GM21528 (cell line): ENCODE measurements around the gene HNRNPUL1.

ENCODE experiments used
- ATAC-seq: cut with Tn5 transposase; IDR thresholded peaks from one replicate; pipeline ENCODE4 v1.9.1; 2021; ENCODE audit warnings: mild to moderate bottlenecking, moderate library complexity; ENCODE audit not compliant: unreplicated experiment, low FRiP score

Gene HNRNPUL1

DNA sequence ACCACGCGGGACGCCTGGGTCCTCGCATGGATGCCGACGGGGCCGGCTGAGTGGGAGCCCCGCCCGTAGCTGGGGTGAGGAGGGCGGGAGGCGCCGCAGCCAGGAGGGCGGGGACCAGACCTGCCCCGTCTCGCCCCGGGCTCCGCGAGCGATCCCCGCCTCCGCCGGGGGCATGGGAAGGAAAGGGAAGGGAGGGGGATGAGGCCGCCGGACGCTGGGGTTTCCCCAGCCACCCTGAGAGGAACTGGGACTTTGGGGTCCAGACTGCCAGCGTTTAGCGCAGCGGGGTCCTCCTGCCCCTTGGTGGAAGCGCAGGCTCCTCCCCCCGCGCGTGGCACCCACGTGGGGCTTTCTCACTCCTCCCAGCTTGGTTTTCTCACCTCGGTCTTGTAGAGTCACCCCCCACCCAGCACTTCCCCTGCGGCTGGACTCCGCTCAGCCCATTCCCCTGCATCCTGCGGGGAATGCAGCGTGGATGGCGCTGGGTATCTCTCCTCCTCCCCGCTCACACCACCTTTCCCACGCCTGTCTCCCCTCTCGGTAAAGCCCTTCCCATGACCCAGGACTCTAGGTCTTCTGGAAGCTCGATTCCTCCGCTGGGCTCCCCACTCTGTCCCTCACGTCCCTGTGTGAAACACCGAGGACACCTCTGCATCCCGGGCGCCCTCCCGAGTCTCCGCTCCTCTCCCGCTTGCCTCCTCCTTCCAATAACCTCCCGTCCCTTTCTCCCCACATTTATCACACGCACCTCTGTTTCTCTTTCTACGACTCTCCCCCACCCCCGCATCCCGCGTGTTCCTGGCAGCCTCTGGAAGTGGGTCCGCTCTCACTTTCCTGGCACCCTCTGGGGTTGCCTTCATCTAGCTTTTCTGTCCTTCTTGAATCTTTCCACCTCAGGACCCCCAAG, 87.4 kb downstream of the HNRNPUL1 start:
- peak; percentile 41 for ATAC-seq

DNA sequence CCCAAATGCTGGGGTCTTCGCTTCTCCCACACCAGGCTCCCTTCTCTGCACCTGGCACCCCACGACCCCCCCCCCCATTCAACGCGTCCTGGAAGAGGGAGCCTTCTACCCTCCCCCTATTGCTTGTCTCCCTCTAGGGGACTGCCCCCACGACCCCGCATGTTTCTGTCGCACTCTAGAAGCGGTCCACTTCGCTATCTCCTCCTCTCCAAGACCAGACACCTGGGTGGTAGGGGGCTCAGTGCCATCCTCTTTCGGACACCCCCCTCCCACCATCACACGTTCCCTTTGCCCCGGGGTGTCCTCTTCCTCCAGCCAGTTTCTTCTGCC, 88.1 kb downstream of the HNRNPUL1 start:
- no peak for ATAC-seq

DNA sequence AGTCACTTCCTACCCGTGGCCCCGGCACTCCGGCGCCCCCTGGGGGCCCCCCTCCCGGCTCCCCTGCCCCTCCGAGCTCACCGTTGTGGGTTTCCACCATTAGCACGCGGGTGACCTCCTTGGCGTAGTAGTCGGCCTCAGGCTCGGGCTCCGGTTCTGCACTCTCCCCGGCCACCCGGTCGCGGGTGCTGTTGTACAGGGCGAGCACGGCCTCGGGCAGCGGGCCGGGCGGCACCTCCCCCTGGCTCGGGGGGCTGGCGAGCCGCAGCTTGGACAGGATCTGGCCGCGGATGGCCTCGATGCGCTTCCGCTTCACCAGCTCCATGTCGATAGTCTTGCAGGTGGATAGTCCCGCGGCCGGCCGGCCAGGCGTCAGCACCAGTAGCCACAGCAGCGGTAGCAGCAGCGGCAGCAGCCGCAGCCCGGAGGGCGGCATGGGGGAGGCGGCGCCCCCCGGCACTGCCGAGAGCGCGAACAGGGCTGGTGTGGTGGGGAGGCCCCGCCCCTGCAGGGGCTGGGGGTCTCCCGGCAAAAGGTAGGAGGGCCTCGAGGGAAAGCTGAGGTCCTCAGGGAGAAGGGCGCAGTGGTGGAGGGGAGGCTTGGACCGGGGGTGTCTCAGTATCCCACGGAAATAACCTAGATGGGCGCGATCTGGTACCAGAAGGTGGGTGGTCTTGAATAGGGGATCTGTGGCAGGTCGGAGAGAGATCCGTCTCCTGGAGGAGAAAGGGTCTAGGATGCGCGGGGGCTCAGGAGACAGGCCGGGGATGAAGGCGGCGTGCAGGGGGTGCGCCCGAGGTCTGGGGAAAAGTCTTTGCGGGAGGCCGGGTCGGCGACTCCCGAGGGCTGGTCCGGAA, 88.7 kb downstream of the HNRNPUL1 start:
- ATAC-seq = no peak

DNA sequence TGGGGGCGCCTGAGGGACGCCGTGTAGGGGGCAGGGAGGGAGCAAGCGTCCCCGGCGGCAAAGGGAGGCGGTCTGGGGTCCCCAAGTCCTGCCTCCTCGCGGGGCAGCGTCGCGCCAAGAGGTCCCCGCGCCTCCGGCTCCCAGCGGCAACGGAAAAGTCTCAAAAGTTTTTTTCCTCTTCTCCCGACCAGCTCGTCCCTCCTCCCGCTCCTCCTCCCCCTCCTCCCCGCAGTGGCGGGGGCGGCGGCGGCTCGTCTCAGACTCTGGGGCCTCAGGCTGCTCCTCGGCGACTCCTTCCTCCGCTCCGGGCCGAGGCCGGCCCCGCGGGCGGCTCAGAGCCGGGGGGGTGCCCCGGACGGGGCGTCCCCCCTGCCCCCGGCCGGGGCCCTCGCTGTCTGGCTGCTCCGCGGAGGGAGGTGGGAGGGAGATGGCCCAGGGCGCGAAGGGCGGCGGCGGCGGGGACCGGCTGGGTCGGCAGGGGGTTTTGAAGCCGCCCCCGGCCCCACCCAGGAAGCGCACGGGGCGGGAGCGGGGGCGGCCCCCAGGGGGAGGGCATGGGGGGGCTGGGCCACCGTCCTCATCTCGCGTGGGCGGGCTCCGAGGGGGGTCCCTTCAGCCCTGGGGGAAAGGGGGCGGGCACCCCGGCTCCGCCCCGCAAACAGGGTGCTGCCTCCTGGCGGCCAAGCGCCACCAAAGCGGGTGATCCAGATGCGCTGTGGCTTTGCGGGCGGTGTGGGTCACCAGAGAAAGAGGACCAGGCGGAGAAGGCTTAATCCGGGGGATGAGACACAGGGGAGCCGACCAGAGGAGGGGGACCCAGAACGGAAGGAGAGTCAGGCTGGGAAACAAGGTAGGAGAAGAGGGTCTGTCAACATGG, 89.5 kb downstream of the HNRNPUL1 start, which contains the start of gene TGFB1:
TSS of gene TGFB1 (minus strand) at position 457 of the 877 bp plus-strand sequence. CDS start 878 bp downstream, outside the sequence.
- ATAC-seq = peak; percentile 32

DNA sequence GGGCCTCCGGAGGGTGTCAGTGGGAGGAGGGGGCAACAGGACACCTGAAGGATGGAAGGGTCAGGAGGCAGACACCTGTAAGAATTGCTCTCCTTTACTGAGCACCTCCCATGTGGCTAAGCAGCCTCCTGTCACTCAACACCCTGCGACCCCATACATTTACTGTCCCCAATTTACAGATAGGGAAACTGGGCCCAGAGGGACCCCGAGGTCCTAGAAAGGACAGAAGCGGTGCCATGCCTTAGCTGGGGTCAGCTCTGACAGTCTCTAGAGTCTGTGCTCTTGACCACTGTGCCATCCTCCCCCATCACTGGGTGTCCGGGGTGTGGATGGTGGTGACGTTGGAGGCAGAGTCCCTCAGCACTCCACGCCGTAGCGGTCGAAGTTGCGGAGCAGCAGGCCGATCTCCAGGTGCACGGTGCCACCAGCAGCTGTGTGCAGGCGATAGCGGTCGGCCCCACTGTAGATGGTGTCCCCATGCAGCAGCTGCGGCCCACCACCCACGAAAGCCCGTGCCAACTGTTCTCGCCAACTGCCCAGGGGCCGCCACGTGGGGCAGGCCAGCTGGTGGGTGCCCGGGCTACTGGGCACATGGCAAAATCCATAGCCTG, 90.3 kb downstream of the HNRNPUL1 start:
- ATAC-seq = no peak

GRCh38 chr19:41355035-41355434, 90.9 kb downstream of the HNRNPUL1 start:
- ATAC-seq = no peak

DNA sequence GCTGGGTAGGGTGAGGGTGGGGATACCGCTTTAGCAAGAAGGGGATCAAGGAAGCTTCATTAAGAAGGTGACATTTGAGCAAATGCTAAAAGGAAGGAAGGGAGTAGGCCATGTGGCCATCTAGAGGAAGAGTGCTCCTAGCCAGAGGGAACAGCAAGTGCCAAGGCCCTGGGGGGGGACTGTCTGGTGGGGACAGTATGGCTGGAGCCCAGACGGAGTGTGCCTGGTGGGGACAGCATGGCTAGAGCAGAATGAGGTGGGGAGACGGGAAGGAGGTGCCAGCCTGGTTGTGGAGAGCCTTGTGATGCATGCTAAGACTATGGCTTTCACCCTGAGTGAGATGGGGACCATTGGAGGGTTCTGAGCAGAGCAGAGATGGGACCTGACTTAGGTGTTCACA, 91.6 kb downstream of the HNRNPUL1 start:
- ATAC-seq = no peak

DNA sequence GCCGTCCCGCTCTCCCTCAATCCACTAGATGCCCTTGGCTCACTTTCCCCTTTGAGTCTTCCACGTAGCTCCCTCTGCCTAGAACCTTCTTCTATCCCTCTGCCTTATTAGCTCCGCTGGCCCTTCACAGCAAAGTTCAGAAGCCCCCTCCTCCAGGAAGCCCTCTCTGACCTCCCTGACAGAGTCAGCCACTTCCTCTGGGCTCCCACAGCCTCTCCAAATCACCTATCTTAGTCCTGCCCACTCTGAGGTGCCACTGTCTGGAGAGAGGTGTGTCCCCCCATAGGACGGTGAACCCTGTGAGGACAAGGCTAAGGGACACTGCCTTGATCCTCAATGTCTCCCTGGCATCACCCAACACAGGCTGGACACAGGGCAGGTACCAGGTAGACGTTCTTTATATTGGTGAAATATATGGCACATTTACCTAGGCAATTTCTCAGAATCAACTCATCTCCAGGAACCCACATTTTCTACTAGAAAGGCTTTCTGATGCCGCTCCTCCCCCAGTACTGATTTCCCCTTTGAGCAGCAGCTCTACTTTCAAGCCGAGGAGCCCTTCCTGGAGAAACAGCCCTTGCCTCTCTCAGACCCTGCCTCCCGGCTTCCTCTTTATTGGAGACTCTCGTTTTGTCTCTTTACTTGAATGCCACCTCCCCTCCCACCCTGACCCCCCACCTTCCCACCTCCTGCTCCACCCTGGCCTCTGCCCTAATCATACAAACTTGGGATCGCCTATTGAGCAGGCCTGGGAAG, 93.0 kb downstream of the HNRNPUL1 start:
- ATAC-seq = no peak
